HepG2 (cell line): Measurements from ENCODE around the gene SLC25A38. TPM values are rescaled to one million over a fixed set of nuclear protein-coding genes. Genes with fewer than 3 reads are reported as not detected.

ENCODE experiments used
- ATAC-seq: fragments of 200-7000 bp; cut with Tn5 transposase; 3 replicates; pipeline ENCODE4 v1.9.1; 2020; ENCODE audit warnings: mild to moderate bottlenecking, moderate library complexity
- BruUV-seq: library from RNA; stranded (reverse); fragments of 400-500 nt; replicated peaks from 2 replicates; lab custom pipeline; 2021; lab: Mats Ljungman, UMichigan
- CTCF ChIA-PET: fragments of 300-600 bp; formaldehyde crosslinking; extraction: SDS; loops from one replicate; lab custom pipeline; 2021; ENCODE audit warnings: low total read pairs, inconsistent platforms, low intra/inter-chr PET ratio; lab: Yijun Ruan, JAX
- POLR2A ChIA-PET: fragments of 350-600 bp; sonication (Branson Sonifier 250); formaldehyde crosslinking; loops from one replicate; lab custom pipeline; 2020; ENCODE audit warnings: antibody characterized with exemption, inconsistent platforms; lab: Yijun Ruan, JAX
- DNase-seq: peaks from one replicate; pipeline ENCODE4 v3.0.0-alpha.2; 2015; ENCODE audit warnings: low spot score
- FAIRE-seq: peaks from 3 replicates; lab custom pipeline; 2011; peaks lifted over from hg19 to GRCh38; lab: Jason Lieb, UNC
- H2AFZ ChIP-seq: one replicate; pipeline ENCODE4 v1.6.1; 2011; ENCODE audit warnings: low read length, inconsistent platforms
- H3K27ac ChIP-seq: fragments of 300-600 bp; 3 replicates; pipeline ENCODE4 v1.8.0; 2011; ENCODE audit warnings: mixed run types, mild to moderate bottlenecking, mixed read lengths, low read length, inconsistent platforms; ENCODE audit not compliant: insufficient read depth; ENCODE audit errors: extremely low read length
- H3K27me3 ChIP-seq, 2 experiments: fragments of 200-600 bp in 1 of 2; 2 replicates in 1 of 2; 3 replicates in 1 of 2; pipeline versions ENCODE4 v1.6.0 to v1.8.0; 2011; ENCODE audit warnings: low read length in 2 of 2, mild to moderate bottlenecking in 2 of 2, moderate library complexity in 2 of 2, inconsistent platforms in 1 of 2; ENCODE audit not compliant: insufficient read depth in 2 of 2, control insufficient read depth in 1 of 2
- H3K36me3 ChIP-seq, 2 experiments: fragments of 200-600 bp in 1 of 2; replicated peaks in 1 of 2; 2 replicates in 1 of 2; 3 replicates in 1 of 2; pipeline versions ENCODE4 v1.5.1 to v1.8.0; 2011; ENCODE audit warnings: low read length in 2 of 2, inconsistent platforms in 1 of 2; ENCODE audit not compliant: insufficient read depth in 2 of 2, control insufficient read depth in 1 of 2
- H3K4me1 ChIP-seq: 2 replicates; pipeline ENCODE4 v1.5.1; 2012; ENCODE audit warnings: low read length, inconsistent platforms; ENCODE audit not compliant: insufficient read depth
- H3K4me2 ChIP-seq: 2 replicates; pipeline ENCODE4 v1.6.0; 2011; ENCODE audit warnings: low read depth, low read length, inconsistent platforms
- H3K4me3 ChIP-seq, 3 experiments: fragments of 200-600 bp in 1 of 3; sonication (generic), shearing (Covaris generic) in 1 of 3; replicated peaks in 1 of 3; 2 replicates each; pipeline ENCODE4 v1.5.1; 2011 to 2016; ENCODE audit warnings: low read length in 3 of 3, inconsistent platforms in 2 of 3, low read depth in 2 of 3, mild to moderate bottlenecking in 2 of 3, control low read depth in 1 of 3, mixed read lengths in 1 of 3; ENCODE audit not compliant: insufficient read depth in 1 of 3
- H3K79me2 ChIP-seq: one replicate; pipeline ENCODE4 v1.6.1; 2011; ENCODE audit warnings: low read length, inconsistent platforms; ENCODE audit not compliant: insufficient read depth
- H3K9ac ChIP-seq: 2 replicates; pipeline ENCODE4 v1.6.0; 2011; ENCODE audit warnings: mild to moderate bottlenecking, low read depth, low read length, inconsistent platforms; ENCODE audit not compliant: insufficient read depth
- H3K9me3 ChIP-seq: 2 replicates; pipeline ENCODE4 v1.5.1; 2012; ENCODE audit warnings: mild to moderate bottlenecking, low read length
- H4K20me1 ChIP-seq: 2 replicates; pipeline ENCODE4 v1.6.0; 2011; ENCODE audit warnings: inconsistent platforms, mild to moderate bottlenecking, low read length, moderate library complexity; ENCODE audit not compliant: insufficient read depth
- AGO1 ChIP-seq: fragments of 200-400 bp; formaldehyde crosslinking; IDR thresholded peaks from 2 replicates; pipeline ENCODE4 v1.6.1; 2017; ENCODE audit warnings: mild to moderate bottlenecking, low read depth, low read length, moderate library complexity; ENCODE audit not compliant: poor library complexity, severe bottlenecking
- KLF11 ChIP-seq: IDR thresholded peaks from 2 replicates; pipeline ENCODE4 v1.6.1; 2016; ENCODE audit warnings: missing compliant biosample characterization
- SNRNP70 ChIP-seq: fragments of 200-400 bp; formaldehyde crosslinking; IDR thresholded peaks from 2 replicates; pipeline ENCODE4 v1.6.1; 2017; ENCODE audit warnings: mild to moderate bottlenecking, low read depth, low read length, moderate library complexity
- ZNF431 ChIP-seq: sonication (generic); formaldehyde crosslinking; IDR thresholded peaks from 2 replicates; pipeline ENCODE4 v1.9.0; 2022; ENCODE audit warnings: missing genetic modification reagents, low read depth, mild to moderate bottlenecking, borderline replicate concordance
- ZNF652 ChIP-seq: IDR thresholded peaks from 2 replicates; pipeline ENCODE4 v1.6.1; 2016; ENCODE audit warnings: low read depth, borderline replicate concordance
- WGBS: methylation state at CpG from one replicate; pipeline ENCODE4 v1.1.6; 2017; ENCODE audit warnings: low lambda C conversion rate; 5-methylcytosine and 5-hydroxymethylcytosine counted together
- in situ Hi-C: cut with HindIII; loops from 2 replicates; pipeline ENCODE4 v1.10.0; 2017; ENCODE audit warnings: low pct_unique_long_range_greater_than_20kb; ENCODE audit not compliant: extremely low pct_ligation_motif_present
- intact Hi-C: fragments of 100-400 bp; cut with micrococcal nuclease; formaldehyde crosslinking; loops from one replicate; pipeline ENCODE4 v1.10.0; 2022; ENCODE audit not compliant: unreplicated experiment
- polyA plus RNA-seq, 8 experiments: library from polyadenylated mRNA; depleted of rRNA in 3 of 8; stranded (reverse) in 7 of 8; unstranded in 1 of 8; fragments of >200 nt; fragmentation: Illumina TruSeq in 4 of 8; extraction: Trizol in 4 of 8; gene quantifications; 2 replicates each; pipeline versions ENCODE4 v1.2.1 to v1.2.3, GENCODE V29; 2011 to 2016; ENCODE audit warnings: low read depth in 4 of 8, missing spikeins in 1 of 8, mixed read lengths in 1 of 8; ENCODE audit not compliant: insufficient read depth in 1 of 8
- total RNA-seq, 5 experiments: library from RNA; depleted of rRNA; stranded (reverse); fragments of >200 nt; fragmentation: Illumina TruSeq; extraction: Trizol; gene quantifications; 2 replicates each; pipeline ENCODE4 v1.2.3, GENCODE V29; 2016; ENCODE audit warnings: low read depth in 1 of 5
- TF ChIP-seq, protein P1 (sequence below): sonication (generic); formaldehyde crosslinking; IDR thresholded peaks from 2 replicates; pipeline ENCODE4 v1.4.0; 2020; ENCODE audit warnings: missing genetic modification reagents, mild to moderate bottlenecking, borderline replicate concordance
- TF ChIP-seq, protein P2 (sequence below): sonication (generic); formaldehyde crosslinking; IDR thresholded peaks from 2 replicates; pipeline ENCODE4 v1.5.0; 2020; ENCODE audit warnings: mild to moderate bottlenecking, missing genetic modification reagents
- TF ChIP-seq, protein P3 (sequence below): sonication (generic); formaldehyde crosslinking; IDR thresholded peaks from 2 replicates; pipeline ENCODE4 v1.8.0; 2022; ENCODE audit warnings: mild to moderate bottlenecking, missing genetic modification reagents, moderate library complexity

SLC25A38 gene
- total and polyA plus RNA-seq, 2 of the 13 experiments (the other 11 are each of a cell fraction or from before 2014, with no cell fraction given), result 32.5 to 35.4 TPM

DNA sequence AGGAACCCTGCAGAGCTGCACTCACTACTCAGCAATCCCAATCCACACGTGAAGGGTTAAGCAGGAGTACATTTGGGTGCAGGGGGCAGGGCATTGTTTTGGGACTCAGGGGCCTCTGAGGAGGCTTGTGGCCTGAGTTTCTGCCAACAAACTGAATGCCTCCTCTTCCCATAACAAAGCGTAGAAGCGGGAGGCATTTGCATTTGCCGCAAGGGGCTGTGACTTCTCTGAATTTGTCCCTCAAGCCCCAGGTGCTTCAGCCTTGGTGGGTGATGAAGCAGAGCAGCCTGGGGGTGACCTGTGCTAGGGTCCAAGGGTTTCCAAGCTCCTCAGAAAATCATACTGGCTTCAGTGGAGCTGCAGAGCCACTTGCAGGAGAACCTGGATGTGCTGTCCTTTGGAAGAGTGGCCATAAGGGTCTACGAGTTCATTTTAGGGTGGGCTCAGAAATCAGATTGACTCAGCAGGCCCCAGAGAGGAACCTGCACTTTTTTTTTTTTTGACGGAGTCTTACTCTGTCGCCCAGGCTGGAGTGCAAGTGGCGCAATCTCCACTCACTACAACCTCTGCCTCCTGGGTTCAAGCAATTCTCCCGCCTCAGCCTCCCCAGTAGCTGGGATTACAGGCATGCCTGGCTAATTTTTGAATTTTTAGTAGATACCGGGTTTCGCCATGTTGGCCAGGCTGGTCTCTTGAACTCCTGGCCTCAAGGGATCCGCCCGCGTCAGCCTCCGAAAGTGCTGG is 21.9 kb downstream of the SLC25A38 start:
- TF ChIP-seq ZNF652 (CRISPR knock-in tag) (peak; percentile 42; the same call in 1 of the 2 replicates), KLF11 (no peak)
- no peak overlapping the region for H3K4me3 ChIP-seq
- WGBS, result 96% methylated on average over 12 of the region's 15 CpGs
- H3K27ac ChIP-seq, result peak overlapping the region; percentile 26
- BruUV-seq, result no TSS peak
- H3K79me2 ChIP-seq, result peaks cover 34% of the 10 kb centered on the region
- H3K27me3 ChIP-seq, result no peaks in the 10 kb centered on the region; a peak in 1 of 5 replicates
- FAIRE-seq (no peak), ATAC-seq (no peak), DNase-seq (no peak)
- H3K4me1 ChIP-seq, result peaks cover 65% of the 10 kb centered on the region
- H3K36me3 ChIP-seq, result peaks cover 11 to 22% of the 10 kb centered on the region in 2 experiments
- CTCF ChIA-PET, result no interaction called here
- H2AFZ ChIP-seq, result no peak overlapping the region
- intact Hi-C loops, result no loop called here
- in situ Hi-C loops, result no loop called here
- H3K9ac ChIP-seq, result no peak overlapping the region
- H4K20me1 ChIP-seq, result peaks cover 23% of the 10 kb centered on the region
- no peak overlapping the region for H3K4me2 ChIP-seq
- H3K9me3 ChIP-seq, result no peaks in the 10 kb centered on the region
- POLR2A ChIA-PET, result interaction anchor here (1.6 to 3.7 kb wide), 3 partner anchors 9 to 21 kb away, joined by 5 to 19 read pairs (median 15); no protein-coding TSS in a partner anchor

DNA sequence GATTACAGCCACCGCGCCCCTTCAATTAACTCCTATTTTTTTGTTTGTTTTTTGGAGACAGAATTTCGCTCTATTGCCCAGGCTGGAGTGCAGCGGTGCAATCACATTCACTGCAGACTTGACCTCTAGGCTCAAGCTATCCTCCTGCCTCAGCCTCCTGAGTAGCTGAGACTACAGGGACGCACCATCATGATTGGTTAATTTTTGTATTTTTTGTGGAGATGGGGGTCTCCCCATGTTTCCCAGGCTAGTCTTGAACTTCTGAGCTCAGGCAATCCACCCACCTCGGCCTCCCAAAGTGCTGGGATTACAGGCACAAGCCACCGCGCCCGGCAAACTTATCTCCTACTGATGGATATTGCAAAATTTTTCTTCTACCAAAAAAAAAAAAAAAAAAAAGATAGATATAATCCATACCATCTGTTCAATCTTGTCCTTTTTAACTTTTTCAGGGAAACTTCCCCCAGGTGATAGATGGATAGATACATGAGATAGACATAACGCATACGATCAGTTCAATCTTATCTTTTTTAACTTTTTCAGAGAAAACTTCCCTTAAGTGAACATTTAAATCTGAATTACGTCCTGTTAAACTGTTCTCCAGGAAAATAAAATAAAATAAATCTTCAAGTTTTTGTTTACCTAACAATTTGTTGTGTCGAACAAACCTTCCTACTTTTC is 22.7 kb downstream of the SLC25A38 start:
- peak overlapping the region; percentile 64 for H2AFZ ChIP-seq
- H3K36me3 ChIP-seq, result peaks cover 13 to 29% of the 10 kb centered on the region in 2 experiments
- peaks cover 37% of the 10 kb centered on the region for H3K79me2 ChIP-seq
- in situ Hi-C loops, result no loop called here
- no peak for ATAC-seq
- ChIA-PET CTCF (no interaction called here), POLR2A (interaction anchor here (0.6 to 3.7 kb wide), 5 partner anchors 9 to 306 kb away, joined by 3 to 19 read pairs (median 6); no protein-coding TSS in a partner anchor)
- FAIRE-seq, result no peak
- H4K20me1 ChIP-seq, result peaks cover 29% of the 10 kb centered on the region
- WGBS, result 75% methylated on average over 13 of the region's 13 CpGs
- peaks cover 72% of the 10 kb centered on the region for H3K4me1 ChIP-seq
- H3K4me3 ChIP-seq, result peak overlapping the region; percentile 59 to 94 (median 93)
- BruUV-seq, result TSS peak; percentile 91
- H3K27me3 ChIP-seq, result no peaks in the 10 kb centered on the region; a peak in 1 of 5 replicates
- H3K27ac ChIP-seq, result peak overlapping the region; percentile 91
- H3K4me2 ChIP-seq, result peak overlapping the region; percentile 97
- TF ChIP-seq ZNF431 (CRISPR knock-in tag) (no peak), AGO1 (no peak), SNRNP70 (no peak)
- TF ChIP-seq, protein P1, sequence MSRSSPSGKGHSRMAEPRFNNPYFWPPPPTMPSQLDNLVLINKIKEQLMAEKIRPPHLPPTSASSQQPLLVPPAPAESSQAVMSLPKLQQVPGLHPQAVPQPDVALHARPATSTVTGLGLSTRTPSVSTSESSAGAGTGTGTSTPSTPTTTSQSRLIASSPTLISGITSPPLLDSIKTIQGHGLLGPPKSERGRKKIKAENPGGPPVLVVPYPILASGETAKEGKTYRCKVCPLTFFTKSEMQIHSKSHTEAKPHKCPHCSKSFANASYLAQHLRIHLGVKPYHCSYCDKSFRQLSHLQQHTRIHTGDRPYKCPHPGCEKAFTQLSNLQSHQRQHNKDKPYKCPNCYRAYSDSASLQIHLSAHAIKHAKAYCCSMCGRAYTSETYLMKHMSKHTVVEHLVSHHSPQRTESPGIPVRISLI (CRISPR knock-in tag), result no peak
- TF ChIP-seq, protein P2, sequence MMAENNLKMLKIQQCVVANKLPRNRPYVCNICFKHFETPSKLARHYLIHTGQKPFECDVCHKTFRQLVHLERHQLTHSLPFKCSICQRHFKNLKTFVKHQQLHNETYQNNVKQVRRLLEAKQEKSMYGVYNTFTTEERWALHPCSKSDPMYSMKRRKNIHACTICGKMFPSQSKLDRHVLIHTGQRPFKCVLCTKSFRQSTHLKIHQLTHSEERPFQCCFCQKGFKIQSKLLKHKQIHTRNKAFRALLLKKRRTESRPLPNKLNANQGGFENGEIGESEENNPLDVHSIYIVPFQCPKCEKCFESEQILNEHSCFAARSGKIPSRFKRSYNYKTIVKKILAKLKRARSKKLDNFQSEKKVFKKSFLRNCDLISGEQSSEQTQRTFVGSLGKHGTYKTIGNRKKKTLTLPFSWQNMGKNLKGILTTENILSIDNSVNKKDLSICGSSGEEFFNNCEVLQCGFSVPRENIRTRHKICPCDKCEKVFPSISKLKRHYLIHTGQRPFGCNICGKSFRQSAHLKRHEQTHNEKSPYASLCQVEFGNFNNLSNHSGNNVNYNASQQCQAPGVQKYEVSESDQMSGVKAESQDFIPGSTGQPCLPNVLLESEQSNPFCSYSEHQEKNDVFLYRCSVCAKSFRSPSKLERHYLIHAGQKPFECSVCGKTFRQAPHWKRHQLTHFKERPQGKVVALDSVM, result peak; percentile 87
- TF ChIP-seq, protein P3, sequence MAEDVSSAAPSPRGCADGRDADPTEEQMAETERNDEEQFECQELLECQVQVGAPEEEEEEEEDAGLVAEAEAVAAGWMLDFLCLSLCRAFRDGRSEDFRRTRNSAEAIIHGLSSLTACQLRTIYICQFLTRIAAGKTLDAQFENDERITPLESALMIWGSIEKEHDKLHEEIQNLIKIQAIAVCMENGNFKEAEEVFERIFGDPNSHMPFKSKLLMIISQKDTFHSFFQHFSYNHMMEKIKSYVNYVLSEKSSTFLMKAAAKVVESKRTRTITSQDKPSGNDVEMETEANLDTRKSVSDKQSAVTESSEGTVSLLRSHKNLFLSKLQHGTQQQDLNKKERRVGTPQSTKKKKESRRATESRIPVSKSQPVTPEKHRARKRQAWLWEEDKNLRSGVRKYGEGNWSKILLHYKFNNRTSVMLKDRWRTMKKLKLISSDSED (CRISPR knock-in tag), result no peak
- H3K9ac ChIP-seq, result peak overlapping the region; percentile 96
- H3K9me3 ChIP-seq, result no peaks in the 10 kb centered on the region
- no peak for DNase-seq
- intact Hi-C loops, result loop anchor here (2.0 kb wide), 1 partner anchor 21 kb away; no protein-coding TSS in a partner anchor
